ENCODE data around the gene COG2. TPM values are rescaled to one million over a fixed set of nuclear protein-coding genes. Genes with fewer than 3 reads are reported as not detected.
A peak's percentile ranks its signal among the peaks of the same experiment; 100 is the strongest.

Gene COG2
- total and polyA plus RNA-seq, 2 of the 13 experiments (the other 11 are each of a cell fraction or from before 2014, with no cell fraction given), result 16.8 to 36.3 TPM

GRCh38 chr1:230642263-230642959, at the start of gene COG2 (continued):
- TF ChIP-seq ZNF160 (CRISPR knock-in tag; IDR thresholded peaks at IDR 0.05) (peak; percentile 85), THAP7 (CRISPR knock-in tag; IDR thresholded peaks at IDR 0.05) (peak; percentile 82; the same call in 1 of the 2 replicates), SKI (IDR thresholded peaks at IDR 0.05; ENCODE audit: partially characterized antibody) (peak; percentile 49), HOXA9 (CRISPR knock-in tag; IDR thresholded peaks at IDR 0.05; ENCODE audit: borderline replicate concordance) (0 out of 2 replicates have a peak, but pooled peaks have one; percentile 67), ZBTB7A (CRISPR knock-in tag; IDR thresholded peaks at IDR 0.05) (0 out of 2 replicates have a peak, but pooled peaks have one; percentile 12), GTF2F1 (IDR thresholded peaks at IDR 0.05; ENCODE audit: low read length) (no peak), KMT2A (CRISPR knock-in tag; IDR thresholded peaks at IDR 0.05) (peak; percentile 94), ZNF564 (CRISPR knock-in tag; IDR thresholded peaks at IDR 0.05) (peak; percentile 68; the same call in 1 of the 2 replicates), DNMT3B (CRISPR knock-in tag; conservative IDR thresholded peaks at IDR 0.05) (no peak), CBX5 (CRISPR knock-in tag; IDR thresholded peaks at IDR 0.05; ENCODE audit: borderline replicate concordance) (peak; percentile 73; the same call in 1 of the 2 replicates), ZNF776 (CRISPR knock-in tag; IDR thresholded peaks at IDR 0.05) (peak; percentile 95), AFF4 (CRISPR knock-in tag; IDR thresholded peaks at IDR 0.05) (no peak), GLMP (CRISPR knock-in tag; IDR thresholded peaks at IDR 0.05; ENCODE audit: borderline replicate concordance) (no peak), ZIK1 (CRISPR knock-in tag; IDR thresholded peaks at IDR 0.05; ENCODE audit: borderline replicate concordance, low read depth) (peak; percentile 44; the same call in 1 of the 2 replicates), GPN1 (CRISPR knock-in tag; IDR thresholded peaks at IDR 0.05; ENCODE audit: borderline replicate concordance) (no peak), ATF6 (CRISPR knock-in tag; conservative IDR thresholded peaks at IDR 0.05) (peak; percentile 38; the same call in 1 of the 2 replicates), THYN1 (CRISPR knock-in tag; IDR thresholded peaks at IDR 0.05; ENCODE audit: borderline replicate concordance, low read depth) (no peak), HMG20B (CRISPR knock-in tag; conservative IDR thresholded peaks at IDR 0.05) (no peak), RELA (CRISPR knock-in tag; IDR thresholded peaks at IDR 0.05) (no peak), MXD4 (CRISPR knock-in tag; IDR thresholded peaks at IDR 0.05) (peak; percentile 96), CBX1 (IDR thresholded peaks at IDR 0.05; ENCODE audit: low read depth) (peak; percentile 74)
